NCI-H748 treated with DMSO at 0.1 percent for 48 hours (cell line): ENCODE data around the gene TUBD1.
"Not testable (repeated sequence)": the region's sequence is repeated elsewhere in the genome, so short reads cannot be mapped to it uniquely, and the experiment has no call there.

ENCODE experiments used
- DNase-seq: peaks from one replicate; lab custom pipeline; 2025; lab: John Stamatoyannopoulos, UW

TUBD1 gene

GRCh38 chr17:59844884-59845594 lies 47.7 kb downstream of the TUBD1 start:
- DNase-seq = no peak

GRCh38 chr17:59842901-59843652 lies 49.7 kb downstream of the TUBD1 start:
- no peak for DNase-seq

GRCh38 chr17:59841882-59842263 lies 50.9 kb downstream of the TUBD1 start:
- DNase-seq = not testable (repeated sequence)

GRCh38 chr17:59841091-59841881 lies 51.5 kb downstream of the TUBD1 start:
- DNase-seq = not testable (repeated sequence)

GRCh38 chr17:59840329-59841090 lies 52.2 kb downstream of the TUBD1 start:
- no peak for DNase-seq

- no peak for DNase-seq
Observed at GRCh38 chr17:59839651-59840328, 53.0 kb downstream of the TUBD1 start.

- DNase-seq = peak; percentile 28
Observed at GRCh38 chr17:59838052-59838916, 54.5 kb downstream of the TUBD1 start.

- peak; percentile 97 for DNase-seq
Observed at GRCh38 chr17:59837308-59838051, 55.3 kb downstream of the TUBD1 start.

- no peak for DNase-seq
Observed at GRCh38 chr17:59832883-59833379, 59.8 kb downstream of the TUBD1 start.

- no peak for DNase-seq
Observed at GRCh38 chr17:59830846-59831486, 61.8 kb downstream of the TUBD1 start.

- no peak for DNase-seq
Observed at GRCh38 chr17:59830007-59830630, 62.6 kb downstream of the TUBD1 start.

- peak; percentile 73 for DNase-seq
Observed at GRCh38 chr17:59829217-59830006, 63.3 kb downstream of the TUBD1 start.

GRCh38 chr17:59828819-59829216 lies 63.9 kb downstream of the TUBD1 start:
- not testable (repeated sequence) for DNase-seq

GRCh38 chr17:59828478-59828760 lies 64.3 kb downstream of the TUBD1 start:
- no peak for DNase-seq

GRCh38 chr17:59827721-59828477 lies 64.8 kb downstream of the TUBD1 start:
- DNase-seq = no peak

- DNase-seq = no peak
Observed at GRCh38 chr17:59826706-59827453, 65.9 kb downstream of the TUBD1 start.
